GM12892 (cell line): Measurements from ENCODE around the gene FAM107A.

Experiments
- POLR2A ChIP-seq: IDR thresholded peaks from 2 replicates; pipeline ENCODE4 v1.6.1; 2011; ENCODE audit warnings: low read depth, low read length, control low read depth
- POLR2AphosphoS5 ChIP-seq: IDR thresholded peaks from 2 replicates; pipeline ENCODE4 v1.6.1; 2011; ENCODE audit warnings: low read depth, low read length, control low read depth

DNA sequence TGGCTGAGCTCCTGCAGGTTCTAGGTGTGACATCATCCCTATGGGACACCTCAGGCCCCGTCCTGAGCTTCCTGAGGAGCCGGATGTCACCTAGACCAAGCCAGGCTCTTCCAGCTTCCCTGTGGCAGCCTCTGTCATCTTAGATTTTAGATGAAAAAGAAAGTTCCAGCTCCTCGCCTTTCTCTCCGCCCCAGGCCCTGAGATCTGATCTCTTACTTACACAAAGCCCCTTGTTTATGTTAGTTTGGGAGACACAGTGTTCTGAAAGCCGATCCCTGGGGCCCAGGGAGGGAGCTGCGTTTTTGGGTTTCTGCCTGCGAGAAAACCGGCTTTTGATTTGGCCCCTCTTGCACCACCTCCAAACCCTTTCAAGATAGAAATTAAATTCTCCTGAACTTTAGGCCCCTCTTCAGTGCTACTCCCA is 40.2 kb upstream of the FAM107A start:
- TF ChIP-seq POLR2AphosphoS5: no peak
- TF ChIP-seq POLR2A: no peak
